ENCODE data around the gene XPO4.
"Not testable (repeated sequence)": the region's sequence is repeated elsewhere in the genome, so short reads cannot be mapped to it uniquely, and the experiment has no call there.

XPO4 gene

DNA sequence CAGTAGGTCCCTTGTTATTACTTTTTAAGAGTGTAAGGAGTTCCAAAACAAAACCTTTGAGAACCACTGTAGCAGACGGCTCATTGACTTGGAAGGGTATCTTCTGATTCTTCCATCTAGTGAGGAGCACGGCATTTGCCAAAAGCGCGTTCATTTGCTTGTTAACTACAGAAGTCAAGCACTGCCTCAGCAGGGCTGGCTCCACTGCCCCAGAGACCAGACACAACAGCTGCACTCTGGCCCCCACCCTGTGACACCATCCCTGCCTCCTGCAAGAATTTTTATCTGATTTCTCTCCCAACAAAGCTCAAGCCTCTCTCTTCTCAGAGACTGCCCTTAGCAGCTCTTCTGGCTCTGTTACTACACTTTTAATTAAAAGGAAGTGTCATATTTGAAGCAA lies 20.7 kb upstream of the XPO4 start:
- Histone ChIP-seq H3K18ac (ENCODE audit: low read length) (no peak overlapping the region), H3K79me2 (ENCODE audit: control insufficient read depth, insufficient read depth, low read length) (no peaks in the 10 kb centered on the region), H3K23ac (ENCODE audit: low read length) (no peak overlapping the region), H4K8ac (ENCODE audit: low read depth, low read length) (no peak overlapping the region), H2BK120ac (ENCODE audit: low read depth, low read length) (no peak overlapping the region), H4K5ac (ENCODE audit: low read length) (no peak overlapping the region), H3K27ac (ENCODE audit: low read depth, low read length) (no peak overlapping the region), H3K36me3 (ENCODE audit: control insufficient read depth, insufficient read depth, low read length) (no peaks in the 10 kb centered on the region), H3K79me1 (ENCODE audit: low read length) (no peaks in the 10 kb centered on the region), H3K4me2 (ENCODE audit: low read length) (no peak overlapping the region), H2BK15ac (replicated peaks; ENCODE audit: low read depth) (no peak overlapping the region), H3K4ac (ENCODE audit: low read depth, low read length) (no peak overlapping the region), H3K9ac (ENCODE audit: low read length) (no peak overlapping the region), H3K27me3 (ENCODE audit: insufficient read depth, low read length, poor library complexity) (no peaks in the 10 kb centered on the region), H2BK5ac (ENCODE audit: low read length) (no peak overlapping the region), H2AK5ac (ENCODE audit: low read length) (no peak overlapping the region), H3K4me1 (ENCODE audit: control insufficient read depth, low read depth, low read length) (no peaks in the 10 kb centered on the region), H3K4me3 (ENCODE audit: low read length) (no peak overlapping the region), H3K56ac (ENCODE audit: low read length) (no peak overlapping the region)
- DNase-seq = no peak
- WGBS (ENCODE audit: extremely low coverage, insufficient coverage, low lambda C conversion rate) = no CpG with 5 or more reads among the region's 4 CpGs

DNA sequence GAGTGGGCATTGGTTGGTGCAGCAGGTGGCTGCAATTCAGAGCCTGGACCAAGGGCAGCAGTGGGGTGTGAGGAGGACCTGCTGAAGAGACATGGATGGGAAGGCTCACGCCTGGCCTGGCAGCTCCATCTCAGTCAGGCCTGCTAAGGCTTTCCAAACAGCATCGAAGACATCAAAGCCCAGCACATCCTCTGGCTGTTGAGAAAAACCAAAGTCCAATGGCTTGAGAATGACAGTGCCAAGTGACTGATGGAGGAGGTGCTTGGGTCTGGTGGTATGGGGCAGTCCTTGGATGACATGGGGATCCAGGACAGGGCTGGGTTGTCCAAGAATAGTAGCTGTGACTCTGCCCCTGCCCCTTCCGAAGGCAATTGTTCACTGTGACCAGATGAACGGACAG lies 19.0 kb upstream of the XPO4 start:
- Histone ChIP-seq H2BK5ac (ENCODE audit: low read length) (no peak overlapping the region), H3K9ac (ENCODE audit: low read length) (no peak overlapping the region), H3K4me2 (ENCODE audit: low read length) (no peak overlapping the region), H3K18ac (ENCODE audit: low read length) (no peak overlapping the region), H3K56ac (ENCODE audit: low read length) (no peak overlapping the region), H2BK120ac (ENCODE audit: low read depth, low read length) (no peak overlapping the region), H3K27ac (ENCODE audit: low read depth, low read length) (no peak overlapping the region), H3K23ac (ENCODE audit: low read length) (no peak overlapping the region), H3K27me3 (ENCODE audit: insufficient read depth, low read length, poor library complexity) (no peaks in the 10 kb centered on the region), H2BK15ac (replicated peaks; ENCODE audit: low read depth) (no peak overlapping the region), H3K36me3 (ENCODE audit: control insufficient read depth, insufficient read depth, low read length) (no peaks in the 10 kb centered on the region), H3K79me1 (ENCODE audit: low read length) (no peaks in the 10 kb centered on the region), H4K8ac (ENCODE audit: low read depth, low read length) (no peak overlapping the region), H3K79me2 (ENCODE audit: control insufficient read depth, insufficient read depth, low read length) (no peaks in the 10 kb centered on the region), H3K4me3 (ENCODE audit: low read length) (no peak overlapping the region), H3K4me1 (ENCODE audit: control insufficient read depth, low read depth, low read length) (no peaks in the 10 kb centered on the region), H3K4ac (ENCODE audit: low read depth, low read length) (no peak overlapping the region), H4K5ac (ENCODE audit: low read length) (no peak overlapping the region), H2AK5ac (ENCODE audit: low read length) (no peak overlapping the region)
- no CpG with 5 or more reads among the region's 4 CpGs for WGBS (ENCODE audit: extremely low coverage, insufficient coverage, low lambda C conversion rate)
- no peak for DNase-seq

DNA sequence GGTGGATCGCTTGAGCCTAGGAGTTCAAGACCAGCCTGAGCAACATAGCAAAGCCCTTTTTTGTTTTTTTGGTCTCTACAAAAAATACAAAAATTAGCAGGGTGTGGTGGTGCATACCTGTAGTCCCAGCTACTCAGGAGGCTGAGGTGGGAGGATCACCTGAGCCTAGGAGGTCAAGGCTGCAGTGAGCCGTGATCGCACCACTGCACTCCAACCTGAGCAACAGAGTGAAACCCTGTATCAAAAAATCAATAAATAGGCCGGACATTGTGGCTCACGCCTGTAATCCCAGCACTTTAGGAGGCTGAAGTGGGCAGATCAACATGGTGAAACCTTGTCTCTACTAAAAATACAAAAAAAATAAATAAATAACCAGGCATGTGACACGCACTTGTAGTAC lies 13.1 kb upstream of the XPO4 start:
- H3K23ac ChIP-seq (ENCODE audit: low read length); H3K4ac ChIP-seq (ENCODE audit: low read depth, low read length); H3K36me3 ChIP-seq (ENCODE audit: control insufficient read depth, insufficient read depth, low read length); H3K27me3 ChIP-seq (ENCODE audit: insufficient read depth, low read length, poor library complexity); H3K4me2 ChIP-seq (ENCODE audit: low read length); H4K5ac ChIP-seq (ENCODE audit: low read length); H3K79me1 ChIP-seq (ENCODE audit: low read length); H3K79me2 ChIP-seq (ENCODE audit: control insufficient read depth, insufficient read depth, low read length); H3K4me1 ChIP-seq (ENCODE audit: control insufficient read depth, low read depth, low read length); H2BK15ac ChIP-seq (replicated peaks; ENCODE audit: low read depth); H3K56ac ChIP-seq (ENCODE audit: low read length); H3K9ac ChIP-seq (ENCODE audit: low read length); H3K27ac ChIP-seq (ENCODE audit: low read depth, low read length); DNase-seq; H2BK5ac ChIP-seq (ENCODE audit: low read length); H3K18ac ChIP-seq (ENCODE audit: low read length); H2AK5ac ChIP-seq (ENCODE audit: low read length); H3K4me3 ChIP-seq (ENCODE audit: low read length); H4K8ac ChIP-seq (ENCODE audit: low read depth, low read length); H2BK120ac ChIP-seq (ENCODE audit: low read depth, low read length): not testable (repeated sequence)
- WGBS (ENCODE audit: extremely low coverage, insufficient coverage, low lambda C conversion rate) = no CpG with 5 or more reads among the region's 6 CpGs

DNA sequence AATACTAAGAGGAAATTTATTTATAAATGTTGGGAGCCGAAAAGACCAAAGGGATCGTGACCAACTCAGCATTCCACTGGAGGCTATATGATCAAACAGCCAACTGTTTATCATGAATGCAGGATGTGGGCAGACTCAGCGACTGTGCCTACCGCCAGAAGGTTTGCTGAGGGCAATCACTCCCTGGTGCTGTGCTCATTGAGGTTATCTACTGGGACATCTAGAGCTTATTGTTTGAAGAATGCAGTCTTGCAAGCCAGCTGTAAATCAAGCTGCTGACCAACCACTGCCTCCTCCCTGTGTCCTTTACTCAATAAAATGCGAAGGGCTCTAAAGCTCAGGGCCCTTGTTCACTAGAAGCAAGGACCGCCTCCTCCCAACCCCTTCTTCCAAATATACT lies 8.5 kb upstream of the XPO4 start:
- H3K27ac ChIP-seq (ENCODE audit: low read depth, low read length) = no peak overlapping the region
- no peak overlapping the region for H2AK5ac ChIP-seq (ENCODE audit: low read length)
- H2BK5ac ChIP-seq (ENCODE audit: low read length) = no peak overlapping the region
- no peaks in the 10 kb centered on the region for H3K79me2 ChIP-seq (ENCODE audit: control insufficient read depth, insufficient read depth, low read length)
- no CpG with 5 or more reads among the region's 6 CpGs for WGBS (ENCODE audit: extremely low coverage, insufficient coverage, low lambda C conversion rate)
- no peak overlapping the region for H3K9ac ChIP-seq (ENCODE audit: low read length)
- no peaks in the 10 kb centered on the region for H3K4me1 ChIP-seq (ENCODE audit: control insufficient read depth, low read depth, low read length)
- no peak overlapping the region for H4K5ac ChIP-seq (ENCODE audit: low read length)
- H3K27me3 ChIP-seq (ENCODE audit: insufficient read depth, low read length, poor library complexity) = no peaks in the 10 kb centered on the region
- H3K56ac ChIP-seq (ENCODE audit: low read length) = no peak overlapping the region
- H2BK15ac ChIP-seq (replicated peaks; ENCODE audit: low read depth) = no peak overlapping the region
- H4K8ac ChIP-seq (ENCODE audit: low read depth, low read length) = no peak overlapping the region
- no peaks in the 10 kb centered on the region for H3K36me3 ChIP-seq (ENCODE audit: control insufficient read depth, insufficient read depth, low read length)
- no peak overlapping the region for H3K23ac ChIP-seq (ENCODE audit: low read length)
- no peak overlapping the region for H3K4me2 ChIP-seq (ENCODE audit: low read length)
- no peak overlapping the region for H3K18ac ChIP-seq (ENCODE audit: low read length)
- DNase-seq = no peak
- no peak overlapping the region for H3K4ac ChIP-seq (ENCODE audit: low read depth, low read length)
- H2BK120ac ChIP-seq (ENCODE audit: low read depth, low read length) = no peak overlapping the region
- no peak overlapping the region for H3K4me3 ChIP-seq (ENCODE audit: low read length)
- H3K79me1 ChIP-seq (ENCODE audit: low read length) = no peaks in the 10 kb centered on the region

DNA sequence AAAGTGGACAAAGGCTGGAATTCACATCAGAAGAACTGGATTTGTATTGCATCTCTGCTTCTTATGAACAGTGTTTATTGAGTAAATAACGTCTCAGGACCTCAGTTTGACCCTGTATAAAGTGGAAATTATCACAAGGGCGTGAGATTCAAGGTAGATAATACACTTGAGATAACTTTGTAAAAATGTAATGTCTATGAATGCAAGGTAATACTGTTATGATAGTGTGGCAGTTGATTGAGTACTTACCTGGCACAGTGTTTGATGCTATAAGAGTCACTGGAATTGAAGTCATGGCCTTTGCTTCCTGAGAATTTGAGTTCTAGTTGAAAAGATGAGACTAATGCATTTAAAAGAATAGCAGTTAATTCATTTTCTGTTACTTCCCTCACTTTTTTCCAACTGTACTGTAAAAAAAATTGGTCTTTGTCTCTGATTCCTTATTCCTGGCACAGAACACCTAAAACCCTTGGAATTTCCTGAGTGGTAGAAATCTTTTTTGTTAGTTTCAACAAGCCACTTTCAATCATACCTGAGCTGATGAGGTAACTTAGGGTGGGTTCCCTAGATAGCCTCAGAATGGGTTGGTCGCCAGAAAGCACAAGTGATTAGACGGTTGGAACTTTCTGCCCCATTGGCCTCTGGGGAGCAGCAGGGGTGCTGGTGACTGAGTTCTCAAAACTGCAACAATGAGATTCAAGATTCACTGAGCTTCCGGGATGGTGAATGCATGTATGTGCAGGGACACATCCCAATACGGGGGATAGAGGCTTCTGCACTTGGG lies 6.4 kb upstream of the XPO4 start:
- H3K4ac ChIP-seq (ENCODE audit: low read depth, low read length) = no peak overlapping the region
- H2BK120ac ChIP-seq (ENCODE audit: low read depth, low read length) = no peak overlapping the region
- no peak overlapping the region for H3K4me2 ChIP-seq (ENCODE audit: low read length)
- H3K4me1 ChIP-seq (ENCODE audit: control insufficient read depth, low read depth, low read length) = no peaks in the 10 kb centered on the region
- H3K56ac ChIP-seq (ENCODE audit: low read length) = no peak overlapping the region
- H2BK15ac ChIP-seq (replicated peaks; ENCODE audit: low read depth) = no peak overlapping the region
- no peak overlapping the region for H3K4me3 ChIP-seq (ENCODE audit: low read length)
- no peak for DNase-seq
- no peak overlapping the region for H3K18ac ChIP-seq (ENCODE audit: low read length)
- H3K27ac ChIP-seq (ENCODE audit: low read depth, low read length) = no peak overlapping the region
- H3K27me3 ChIP-seq (ENCODE audit: insufficient read depth, low read length, poor library complexity) = no peaks in the 10 kb centered on the region
- no peak overlapping the region for H4K8ac ChIP-seq (ENCODE audit: low read depth, low read length)
- WGBS (ENCODE audit: extremely low coverage, insufficient coverage, low lambda C conversion rate) = no CpG with 5 or more reads among the region's 6 CpGs
- no peak overlapping the region for H2BK5ac ChIP-seq (ENCODE audit: low read length)
- no peak overlapping the region for H3K23ac ChIP-seq (ENCODE audit: low read length)
- no peaks in the 10 kb centered on the region for H3K36me3 ChIP-seq (ENCODE audit: control insufficient read depth, insufficient read depth, low read length)
- no peaks in the 10 kb centered on the region for H3K79me2 ChIP-seq (ENCODE audit: control insufficient read depth, insufficient read depth, low read length)
- no peak overlapping the region for H4K5ac ChIP-seq (ENCODE audit: low read length)
- H2AK5ac ChIP-seq (ENCODE audit: low read length) = no peak overlapping the region
- H3K9ac ChIP-seq (ENCODE audit: low read length) = no peak overlapping the region
- H3K79me1 ChIP-seq (ENCODE audit: low read length) = no peaks in the 10 kb centered on the region

DNA sequence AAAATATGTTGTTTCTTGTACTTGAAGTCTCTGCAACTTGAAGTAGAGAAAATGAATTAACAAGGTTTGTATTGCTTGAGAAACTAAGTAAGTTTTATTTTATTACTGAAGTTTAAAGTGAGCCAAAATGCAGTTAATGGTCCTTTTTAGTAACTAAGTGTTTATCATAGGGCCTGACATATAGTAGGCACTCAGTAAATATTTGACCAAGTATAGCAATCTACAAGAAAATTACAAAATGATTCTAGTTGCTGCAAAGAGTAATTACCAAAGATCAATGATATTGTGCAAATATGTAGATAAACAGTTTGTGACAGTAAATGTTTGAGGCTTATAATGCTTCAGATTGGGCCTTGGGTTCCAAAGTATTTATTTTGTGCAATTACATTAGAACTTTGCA lies 2.4 kb upstream of the XPO4 start:
- H3K4me2 ChIP-seq (ENCODE audit: low read length) = no peak overlapping the region
- H3K79me1 ChIP-seq (ENCODE audit: low read length) = no peaks in the 10 kb centered on the region
- H3K27ac ChIP-seq (ENCODE audit: low read depth, low read length) = no peak overlapping the region
- H3K56ac ChIP-seq (ENCODE audit: low read length) = no peak overlapping the region
- H3K23ac ChIP-seq (ENCODE audit: low read length) = no peak overlapping the region
- no peak overlapping the region for H3K9ac ChIP-seq (ENCODE audit: low read length)
- no peak overlapping the region for H2BK120ac ChIP-seq (ENCODE audit: low read depth, low read length)
- H3K79me2 ChIP-seq (ENCODE audit: control insufficient read depth, insufficient read depth, low read length) = peaks cover 21% of the 10 kb centered on the region
- H3K27me3 ChIP-seq (ENCODE audit: insufficient read depth, low read length, poor library complexity) = no peaks in the 10 kb centered on the region
- H3K4me1 ChIP-seq (ENCODE audit: control insufficient read depth, low read depth, low read length) = no peaks in the 10 kb centered on the region
- no peak overlapping the region for H2BK15ac ChIP-seq (replicated peaks; ENCODE audit: low read depth)
- no peak overlapping the region for H2AK5ac ChIP-seq (ENCODE audit: low read length)
- no peak overlapping the region for H4K8ac ChIP-seq (ENCODE audit: low read depth, low read length)
- DNase-seq = no peak
- no peak overlapping the region for H3K18ac ChIP-seq (ENCODE audit: low read length)
- no peaks in the 10 kb centered on the region for H3K36me3 ChIP-seq (ENCODE audit: control insufficient read depth, insufficient read depth, low read length)
- no peak overlapping the region for H2BK5ac ChIP-seq (ENCODE audit: low read length)
- H3K4ac ChIP-seq (ENCODE audit: low read depth, low read length) = no peak overlapping the region
- no peak overlapping the region for H3K4me3 ChIP-seq (ENCODE audit: low read length)
- no peak overlapping the region for H4K5ac ChIP-seq (ENCODE audit: low read length)
